NK-92 (cell line): ENCODE results near the gene CNKSR3.

Experiments
- DNase-seq: peaks from one replicate; lab custom pipeline; 2025; ENCODE audit not compliant: unreplicated experiment; lab: John Stamatoyannopoulos, UW

The CNKSR3 gene

DNA sequence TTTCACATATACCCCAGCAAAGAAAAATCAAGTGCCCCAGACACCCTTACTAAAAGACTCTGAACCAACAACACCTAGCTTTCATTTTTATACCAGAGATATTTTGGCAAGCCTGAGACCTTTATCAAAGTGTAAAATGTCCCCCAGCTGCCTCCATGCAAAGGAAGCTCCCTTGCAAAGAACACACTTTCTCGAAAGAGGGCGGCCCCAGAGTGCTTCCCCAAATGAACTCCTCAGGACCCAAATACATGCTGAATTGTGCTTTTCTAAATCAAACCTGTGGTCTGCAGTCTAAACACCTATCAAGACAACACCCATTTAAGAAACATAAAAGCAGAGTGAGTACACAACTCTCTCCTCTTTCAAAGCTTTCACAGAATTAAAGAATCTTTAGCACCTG lies 154.4 kb downstream of the CNKSR3 start:
- no peak for DNase-seq

DNA sequence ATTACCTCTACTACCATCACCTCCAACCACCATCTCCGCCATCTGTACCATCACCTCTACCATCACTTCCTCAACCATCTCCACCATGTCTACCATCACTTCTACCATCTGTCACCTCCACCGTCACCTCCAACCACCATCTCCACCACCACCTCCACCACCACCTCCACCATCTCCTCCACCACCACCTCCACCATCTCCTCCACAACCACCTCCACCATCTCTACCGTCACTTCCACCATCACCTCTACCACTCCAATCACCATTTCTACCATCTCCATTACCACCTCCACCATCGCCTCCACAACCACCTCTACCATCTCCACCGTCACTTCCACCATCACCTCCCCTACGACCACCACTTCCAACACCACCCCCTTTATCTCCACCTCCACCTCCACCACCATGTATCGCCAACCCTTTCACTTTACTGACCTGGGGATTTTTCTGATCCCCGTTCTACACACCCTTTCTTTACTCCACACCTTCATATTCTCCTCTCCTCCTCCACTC lies 156.2 kb downstream of the CNKSR3 start:
- DNase-seq = no peak

DNA sequence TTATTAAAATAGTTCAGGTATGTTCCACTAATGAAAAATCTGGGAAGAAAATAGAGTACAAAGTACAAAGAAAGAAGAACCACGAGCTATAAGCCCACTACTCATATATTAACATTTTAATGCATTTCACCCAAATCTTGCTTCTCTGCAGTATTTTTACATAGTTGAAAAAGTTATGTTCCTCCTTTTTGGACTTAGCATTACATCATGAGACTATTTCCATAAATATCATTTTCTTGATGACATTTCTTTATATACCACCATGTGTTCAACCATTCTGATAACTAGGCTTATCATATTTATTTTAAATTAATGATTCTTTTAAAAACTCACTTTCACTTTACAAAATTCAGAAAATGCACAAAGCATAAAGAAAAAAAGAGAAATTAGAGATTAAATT lies 156.9 kb downstream of the CNKSR3 start:
- no peak for DNase-seq

- DNase-seq = no peak
Observed at GRCh38 chr6:154352898-154353585, 157.4 kb downstream of the CNKSR3 start.

DNA sequence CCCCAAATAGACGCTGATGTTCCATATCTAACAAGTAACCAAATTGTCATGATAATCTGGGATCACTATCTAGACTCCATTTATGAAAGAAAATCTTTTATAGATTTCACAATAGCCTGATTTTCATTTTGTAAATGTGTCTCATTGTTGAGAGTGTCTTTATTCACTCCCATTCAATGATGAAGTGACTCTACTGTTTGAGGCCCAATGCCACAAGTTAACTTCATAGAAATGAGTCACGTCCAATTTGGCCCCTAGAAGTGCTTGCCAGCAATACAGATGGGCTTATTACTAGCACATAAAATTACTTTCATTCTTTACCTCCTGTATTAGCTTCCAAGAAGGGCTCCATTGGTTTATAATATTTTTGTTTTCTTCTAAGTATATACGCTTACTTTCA lies 160.2 kb downstream of the CNKSR3 start:
- no peak for DNase-seq

DNA sequence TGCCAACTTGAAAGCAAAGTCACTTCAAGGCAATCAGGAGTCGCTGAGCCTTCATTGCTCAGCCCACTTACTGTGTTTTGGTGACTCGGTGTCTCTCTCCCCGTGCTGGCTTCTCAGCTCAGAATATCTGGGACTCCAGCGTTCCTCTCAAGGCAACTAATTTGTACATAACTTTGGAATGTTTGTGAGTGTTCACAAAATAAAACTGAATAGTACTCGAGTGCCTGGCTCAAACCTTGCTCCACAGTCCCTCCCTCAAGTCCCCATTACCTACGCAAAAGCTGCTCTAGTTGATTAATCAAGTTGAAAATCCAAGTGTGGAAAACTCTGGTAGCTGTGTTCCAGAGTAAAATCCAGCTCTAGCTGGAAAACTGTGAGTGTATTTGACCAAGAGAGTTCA lies 162.5 kb downstream of the CNKSR3 start:
- DNase-seq = no peak

DNA sequence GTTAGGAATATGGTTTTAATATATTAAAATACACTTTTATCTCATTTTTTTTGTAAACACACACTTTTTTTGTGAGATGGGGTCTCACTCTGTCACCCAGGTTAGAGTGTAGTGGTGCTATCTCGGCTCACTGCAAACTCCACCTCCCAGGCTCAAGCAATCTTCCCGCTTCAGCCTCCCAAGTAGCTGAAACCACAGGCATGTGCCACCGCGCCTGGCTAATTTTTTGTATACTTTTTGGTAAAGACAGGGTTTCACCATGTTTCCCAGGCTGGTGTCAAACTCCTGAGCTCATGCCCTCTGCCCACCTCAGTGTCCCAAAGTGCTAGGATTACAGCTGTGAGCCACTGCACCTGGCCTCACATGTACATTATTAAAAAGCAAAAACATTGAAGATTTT lies 164.7 kb downstream of the CNKSR3 start:
- DNase-seq = no peak

DNA sequence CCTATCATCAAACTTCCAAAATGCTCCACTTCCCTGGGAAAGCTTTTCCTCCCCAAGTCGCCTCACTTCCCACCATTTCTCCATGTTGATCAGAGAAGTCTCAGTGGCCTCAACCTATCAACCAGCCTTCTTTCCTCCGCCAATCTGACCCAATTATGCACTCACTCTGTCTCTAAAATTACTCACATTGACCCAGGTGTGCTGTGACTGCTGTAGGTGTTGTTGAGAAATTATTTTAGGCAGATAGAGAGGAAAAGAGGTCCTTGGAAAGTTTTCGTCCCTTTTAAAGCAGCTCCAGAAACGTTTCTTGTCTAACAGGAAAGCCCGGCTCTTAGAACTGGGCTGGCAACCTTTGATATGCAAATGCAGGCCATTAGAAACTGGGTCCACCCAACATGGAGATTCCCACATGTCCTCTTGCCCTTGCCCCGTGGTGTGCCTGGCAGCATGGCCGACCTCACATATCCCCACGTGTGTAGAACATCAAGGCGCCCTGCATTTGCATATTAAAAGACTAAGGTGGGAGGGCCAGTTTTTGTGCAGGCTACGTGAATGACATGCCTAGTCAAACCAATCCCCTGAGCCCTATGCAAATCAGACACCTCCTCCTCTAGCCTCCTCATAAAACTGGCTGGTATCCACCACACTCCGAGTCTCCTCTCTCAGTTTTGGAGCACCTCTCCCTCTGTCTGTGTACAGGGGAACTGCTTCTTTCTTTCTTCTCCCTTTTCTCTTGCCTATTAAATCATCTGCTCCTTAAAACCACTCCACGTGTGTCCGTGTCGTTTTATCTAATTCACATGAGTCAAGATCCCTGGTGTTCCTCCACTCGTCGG lies 166.8 kb downstream of the CNKSR3 start:
- DNase-seq = no peak

DNA sequence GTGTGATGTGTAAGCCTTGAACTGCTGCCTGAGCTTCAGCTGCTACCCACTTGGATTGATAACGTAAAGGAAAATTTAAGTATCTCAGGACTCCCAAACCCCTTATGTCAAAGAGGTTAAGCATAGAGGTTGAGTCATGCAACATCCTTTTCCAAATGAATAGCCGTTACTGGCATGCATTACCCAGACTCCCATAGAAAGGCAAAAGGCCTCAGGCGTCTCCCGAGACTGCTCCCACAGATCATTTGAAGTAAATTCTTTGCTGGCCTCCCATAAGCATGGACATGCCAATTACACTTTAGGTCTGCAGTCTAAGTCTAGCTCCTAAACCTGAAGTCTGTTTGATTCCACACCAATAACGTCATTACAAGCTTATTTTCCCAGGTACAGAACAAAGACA lies 168.6 kb downstream of the CNKSR3 start:
- no peak for DNase-seq

- DNase-seq = no peak
Observed at GRCh38 chr6:154341336-154341735, 169.1 kb downstream of the CNKSR3 start.
